Esophagus (tissue), 2 donors: ENCODE data around the gene SGTB. TPM values are rescaled to one million over a fixed set of nuclear protein-coding genes. Genes with fewer than 3 reads are reported as not detected.
"Not testable (repeated sequence)": the region's sequence is repeated elsewhere in the genome, so short reads cannot be mapped to it uniquely, and the experiment has no call there.

Experiments used
- H3K27ac ChIP-seq, 2 donors: one replicate each; pipeline ENCODE4 v1.5.1; 2013; ENCODE audit warnings: low read depth in 2 of 2, mild to moderate bottlenecking in 2 of 2, inconsistent platforms in 1 of 2, low read length in 1 of 2, moderate library complexity in 1 of 2
- H3K27me3 ChIP-seq, 2 donors: one replicate each; pipeline ENCODE4 v1.6.1; 2013; ENCODE audit warnings: low read length in 2 of 2, control low read depth in 1 of 2, mild to moderate bottlenecking in 1 of 2; ENCODE audit not compliant: insufficient read depth in 2 of 2, control insufficient read depth in 1 of 2
- H3K36me3 ChIP-seq, 2 donors: one replicate each; pipeline ENCODE4 v1.6.1; 2013; ENCODE audit warnings: low read length in 1 of 2; ENCODE audit not compliant: control insufficient read depth in 2 of 2, insufficient read depth in 2 of 2
- H3K4me1 ChIP-seq, 2 donors: one replicate each; pipeline ENCODE4 v1.6.1; 2013; ENCODE audit warnings: low read length in 1 of 2; ENCODE audit not compliant: control insufficient read depth in 2 of 2, insufficient read depth in 2 of 2
- H3K4me3 ChIP-seq, 2 donors: one replicate each; pipeline ENCODE4 v1.5.1; 2013; ENCODE audit warnings: low read length in 2 of 2, mild to moderate bottlenecking in 2 of 2, low read depth in 1 of 2, moderate library complexity in 1 of 2
- H3K9me3 ChIP-seq, 2 donors: one replicate each; pipeline ENCODE4 v1.6.1; 2013; ENCODE audit warnings: mild to moderate bottlenecking in 2 of 2, low read depth in 1 of 2, low read length in 1 of 2, moderate library complexity in 1 of 2; ENCODE audit not compliant: control insufficient read depth in 2 of 2, insufficient read depth in 1 of 2
- WGBS, 2 donors: extraction: QIAGEN DNeasy Blood & Tissue Kit; methylation state at CpG; one replicate each; pipeline ENCODE4 v1.1.7; 2013; 5-methylcytosine and 5-hydroxymethylcytosine counted together
- polyA plus RNA-seq, 2 donors: library from polyadenylated mRNA; stranded (reverse); fragments of 200-250 nt; gene quantifications; one replicate each; pipeline ENCODE4 v1.2.3, GENCODE V29; 2013
- donor health status: healthy with polysubstance abuse.
- donor health status: Bipolar disorder and iron deficiency.

Gene SGTB
- polyA plus RNA-seq, 2 donors: 0.73 to 0.89 TPM

GRCh38 chr5:65695162-65695755 is 26.6 kb downstream of the SGTB start:
- WGBS, 2 donors: 87 to 89% methylated on average over 4 of the region's 4 CpGs
- no peaks in the 10 kb centered on the region for H3K4me1 ChIP-seq

DNA sequence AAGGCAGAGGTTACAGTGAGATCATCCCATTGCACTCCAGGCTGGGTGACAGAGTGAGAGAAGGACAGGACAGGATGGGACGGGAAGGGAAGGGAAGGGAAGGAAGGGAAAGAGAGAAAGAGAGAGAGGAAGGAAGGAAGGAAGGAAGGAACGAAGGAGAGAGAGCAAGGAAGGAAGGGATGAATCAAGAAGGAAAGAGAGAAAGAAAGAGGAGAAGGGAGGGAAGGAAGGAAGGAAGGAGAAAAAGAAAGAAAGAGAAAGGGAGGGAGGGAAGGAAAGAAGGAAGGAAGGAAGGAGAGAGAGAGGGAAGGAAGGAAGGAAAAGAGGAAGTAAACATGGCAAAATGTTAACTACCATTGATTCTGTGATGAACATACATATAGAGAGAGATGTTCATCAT is 28.8 kb downstream of the SGTB start:
- Histone ChIP-seq H3K4me3 (no peak overlapping the region), H3K9me3 (no peaks in the 10 kb centered on the region), H3K27ac (no peak overlapping the region), H3K4me1 (no peaks in the 10 kb centered on the region), H3K27me3 (no peaks in the 10 kb centered on the region), H3K36me3 (no peaks in the 10 kb centered on the region)
- WGBS, 2 donors: 92 to 94% methylated on average over 2 of the region's 2 CpGs

More at GRCh38 chr5:65695162-65695755, 26.6 kb downstream of the SGTB start:
- Histone ChIP-seq H3K27ac (no peak overlapping the region), H3K4me3 (no peak overlapping the region), H3K36me3 (no peaks in the 10 kb centered on the region), H3K27me3 (no peaks in the 10 kb centered on the region), H3K9me3 (no peaks in the 10 kb centered on the region)

GRCh38 chr5:65682148-65682547 is 39.8 kb downstream of the SGTB start:
- Histone ChIP-seq H3K9me3 (no peaks in the 10 kb centered on the region), H3K27ac (no peak overlapping the region), H3K27me3 (no peaks in the 10 kb centered on the region), H3K4me1 (no peaks in the 10 kb centered on the region), H3K4me3 (no peak overlapping the region), H3K36me3 (peaks cover 0 to 3% of the 10 kb centered on the region in 2 donors)
- 94 to 95% methylated on average over 3 of the region's 3 CpGs for WGBS, 2 donors

DNA sequence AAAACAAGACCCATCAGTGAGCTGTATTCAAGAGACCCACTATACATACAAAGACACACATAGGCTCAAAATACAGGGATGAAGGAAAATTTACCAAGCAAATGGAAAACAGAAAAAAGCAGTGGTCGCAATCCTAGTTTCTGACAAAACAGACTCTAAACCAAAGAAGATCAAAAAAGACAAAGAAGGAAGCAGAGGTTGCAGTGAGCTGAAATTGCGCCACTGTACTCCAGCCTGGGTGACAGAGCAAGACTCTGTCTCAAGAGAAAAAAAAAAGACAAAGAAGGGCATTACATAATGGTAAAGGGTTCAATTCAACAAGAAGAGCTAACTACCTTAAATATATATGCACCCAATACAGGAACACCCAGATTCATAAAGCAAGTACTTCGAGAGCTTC is 45.9 kb downstream of the SGTB start:
- 93% methylated on average over 3 of the region's 3 CpGs for WGBS, 2 donors
- H3K36me3 ChIP-seq, H3K4me1 ChIP-seq, H3K27me3 ChIP-seq, H3K27ac ChIP-seq, H3K4me3 ChIP-seq, H3K9me3 ChIP-seq: not testable (repeated sequence)

DNA sequence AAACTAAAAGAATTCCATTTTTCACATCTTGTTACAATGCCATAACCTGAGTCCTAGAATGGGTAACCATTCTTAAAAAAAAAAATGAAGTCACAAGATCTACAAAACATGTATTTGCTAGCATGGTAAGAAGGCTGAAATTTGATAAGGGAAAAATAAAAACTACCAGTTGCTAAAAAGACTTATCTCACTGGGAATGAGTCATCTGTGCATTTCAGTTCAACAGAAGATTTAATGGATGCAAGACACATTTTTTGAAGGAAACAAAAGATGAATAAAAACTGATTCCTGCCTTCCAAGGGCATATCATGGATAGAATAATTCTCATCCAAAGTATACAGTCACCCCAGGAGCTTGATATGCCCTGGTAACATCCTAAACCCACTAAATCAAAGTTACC is 47.2 kb downstream of the SGTB start:
- Histone ChIP-seq H3K36me3 (no peaks in the 10 kb centered on the region), H3K9me3 (no peaks in the 10 kb centered on the region), H3K27me3 (no peaks in the 10 kb centered on the region), H3K27ac (no peak overlapping the region), H3K4me1 (no peaks in the 10 kb centered on the region), H3K4me3 (no peak overlapping the region)

DNA sequence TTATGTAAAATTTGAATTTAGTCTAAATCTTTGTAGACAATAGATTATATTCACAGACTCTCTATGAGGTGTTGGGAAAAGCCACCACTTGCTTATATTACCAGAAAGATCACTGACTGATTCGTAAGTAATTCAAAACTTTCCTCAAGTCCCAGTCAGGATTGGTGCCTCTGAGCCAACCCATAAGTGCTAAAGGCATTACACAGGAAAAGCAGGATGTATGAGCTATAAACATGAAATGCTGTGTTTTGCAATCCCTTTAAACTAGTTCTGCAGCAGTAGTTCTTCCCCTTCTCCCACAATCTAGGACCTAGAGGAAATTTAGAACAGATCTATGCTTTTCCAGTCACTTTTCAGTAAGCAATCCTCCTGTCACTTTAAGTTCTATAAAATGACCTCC is 49.1 kb downstream of the SGTB start:
- Histone ChIP-seq H3K9me3 (no peaks in the 10 kb centered on the region), H3K36me3 (no peaks in the 10 kb centered on the region), H3K27ac (no peak overlapping the region), H3K4me1 (no peaks in the 10 kb centered on the region), H3K27me3 (no peaks in the 10 kb centered on the region), H3K4me3 (no peak overlapping the region)
- 66 to 74% methylated on average over 1 of the region's 1 CpG for WGBS, 2 donors

DNA sequence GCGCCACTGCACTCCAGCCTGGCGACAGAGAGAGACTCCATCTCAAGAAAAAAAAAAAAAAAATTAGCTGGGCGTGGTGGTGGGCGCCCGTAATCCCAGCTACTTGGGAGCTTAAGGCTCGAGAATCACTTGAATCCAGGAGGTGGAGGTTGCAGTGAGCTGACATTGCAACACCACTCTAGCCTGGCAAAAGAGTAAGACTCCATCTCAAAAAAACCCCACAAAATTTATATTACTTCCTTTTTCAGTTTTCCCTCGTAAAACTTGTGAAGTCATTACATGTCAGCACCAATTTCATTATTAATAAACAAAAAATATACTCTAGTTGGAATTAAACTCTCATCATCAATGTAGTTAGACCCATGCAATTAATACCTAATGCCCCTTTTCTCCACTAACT is 53.2 kb downstream of the SGTB start:
- Histone ChIP-seq H3K27ac (no peak overlapping the region), H3K4me1 (no peaks in the 10 kb centered on the region), H3K9me3 (no peaks in the 10 kb centered on the region), H3K27me3 (no peaks in the 10 kb centered on the region), H3K36me3 (no peaks in the 10 kb centered on the region), H3K4me3 (no peak overlapping the region)
- WGBS, 2 donors: 79 to 92% methylated on average over 7 of the region's 7 CpGs

DNA sequence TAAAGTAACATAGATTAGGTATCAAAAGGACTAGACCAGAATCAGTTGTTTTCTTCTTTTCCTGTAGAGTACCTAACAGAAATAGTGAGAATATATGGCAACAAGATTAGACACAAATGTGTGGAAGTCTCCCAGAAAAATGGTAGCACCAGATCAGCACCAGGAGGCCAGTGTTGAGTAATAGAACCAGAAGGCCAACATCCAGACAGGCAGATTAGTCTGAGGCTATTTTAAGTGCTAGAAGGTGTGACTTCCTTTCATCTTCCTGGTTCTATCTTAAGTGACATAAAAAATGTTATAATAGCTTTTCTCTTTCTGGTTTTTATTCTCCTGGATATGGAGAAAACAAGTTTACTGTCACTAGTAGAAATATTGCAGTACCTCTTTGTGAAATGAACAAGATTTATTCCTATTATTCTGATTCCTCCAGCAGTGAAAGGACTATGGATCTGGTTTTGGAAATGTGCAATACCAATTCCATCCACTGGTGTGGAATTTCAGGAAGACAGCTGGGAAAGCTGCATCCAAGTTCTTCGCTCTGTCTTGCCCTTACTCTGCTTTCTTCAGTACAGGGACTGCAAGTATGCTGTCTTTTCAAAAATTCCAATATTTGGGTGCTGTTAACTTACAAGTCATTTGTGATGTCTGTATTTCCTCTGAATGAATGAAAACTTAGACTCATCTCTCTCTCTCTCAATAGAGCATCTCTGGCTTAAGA is 57.9 kb downstream of the SGTB start:
- no peak overlapping the region for H3K4me3 ChIP-seq
- no peaks in the 10 kb centered on the region for H3K9me3 ChIP-seq
- 93 to 96% methylated on average over 1 of the region's 1 CpG for WGBS, 2 donors
- H3K27me3 ChIP-seq: no peaks in the 10 kb centered on the region
- no peaks in the 10 kb centered on the region for H3K36me3 ChIP-seq
- H3K27ac ChIP-seq: no peak overlapping the region
- no peaks in the 10 kb centered on the region for H3K4me1 ChIP-seq

GRCh38 chr5:65654713-65655112 is 67.2 kb downstream of the SGTB start:
- WGBS, 2 donors: 85 to 86% methylated on average over 2 of the region's 2 CpGs
- Histone ChIP-seq H3K4me1 (no peaks in the 10 kb centered on the region), H3K4me3 (no peak overlapping the region), H3K36me3 (peaks cover 0 to 4% of the 10 kb centered on the region in 2 donors), H3K27ac (no peak overlapping the region), H3K9me3 (no peaks in the 10 kb centered on the region), H3K27me3 (no peaks in the 10 kb centered on the region)

DNA sequence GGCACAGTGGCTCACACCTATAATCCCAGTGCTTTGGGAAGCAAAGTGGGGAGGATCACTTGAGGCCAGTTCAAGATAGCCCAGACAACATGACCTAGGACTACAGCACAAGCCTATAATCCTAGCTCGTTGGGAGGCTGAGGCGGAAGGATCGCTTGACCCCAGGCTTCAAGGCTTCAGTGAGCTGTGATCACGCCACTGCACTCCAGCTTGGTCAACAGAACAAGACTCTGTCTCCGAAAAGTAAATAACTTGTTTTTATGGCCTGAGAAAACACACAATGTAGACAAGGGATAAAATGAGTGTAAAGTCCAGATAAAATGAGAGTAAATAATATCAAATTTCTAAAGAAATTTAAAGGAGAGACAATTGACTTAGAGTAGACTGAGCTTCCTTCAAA is 70.8 kb downstream of the SGTB start:
- Histone ChIP-seq H3K9me3 (no peaks in the 10 kb centered on the region), H3K4me1 (no peaks in the 10 kb centered on the region), H3K27me3 (no peaks in the 10 kb centered on the region), H3K27ac (no peak overlapping the region), H3K4me3 (no peak overlapping the region), H3K36me3 (peaks cover 0 to 2% of the 10 kb centered on the region in 2 donors)
- WGBS, 2 donors: 74 to 81% methylated on average over 5 of the region's 5 CpGs
